ENCODE results near the gene ZSCAN21. TPM values are rescaled to one million over a fixed set of nuclear protein-coding genes. Genes with fewer than 3 reads are reported as not detected.

The ZSCAN21 gene
- total and polyA plus RNA-seq, 2 of the 4 experiments (the other 2 are of a cell fraction): 11.5 to 13.3 TPM

DNA sequence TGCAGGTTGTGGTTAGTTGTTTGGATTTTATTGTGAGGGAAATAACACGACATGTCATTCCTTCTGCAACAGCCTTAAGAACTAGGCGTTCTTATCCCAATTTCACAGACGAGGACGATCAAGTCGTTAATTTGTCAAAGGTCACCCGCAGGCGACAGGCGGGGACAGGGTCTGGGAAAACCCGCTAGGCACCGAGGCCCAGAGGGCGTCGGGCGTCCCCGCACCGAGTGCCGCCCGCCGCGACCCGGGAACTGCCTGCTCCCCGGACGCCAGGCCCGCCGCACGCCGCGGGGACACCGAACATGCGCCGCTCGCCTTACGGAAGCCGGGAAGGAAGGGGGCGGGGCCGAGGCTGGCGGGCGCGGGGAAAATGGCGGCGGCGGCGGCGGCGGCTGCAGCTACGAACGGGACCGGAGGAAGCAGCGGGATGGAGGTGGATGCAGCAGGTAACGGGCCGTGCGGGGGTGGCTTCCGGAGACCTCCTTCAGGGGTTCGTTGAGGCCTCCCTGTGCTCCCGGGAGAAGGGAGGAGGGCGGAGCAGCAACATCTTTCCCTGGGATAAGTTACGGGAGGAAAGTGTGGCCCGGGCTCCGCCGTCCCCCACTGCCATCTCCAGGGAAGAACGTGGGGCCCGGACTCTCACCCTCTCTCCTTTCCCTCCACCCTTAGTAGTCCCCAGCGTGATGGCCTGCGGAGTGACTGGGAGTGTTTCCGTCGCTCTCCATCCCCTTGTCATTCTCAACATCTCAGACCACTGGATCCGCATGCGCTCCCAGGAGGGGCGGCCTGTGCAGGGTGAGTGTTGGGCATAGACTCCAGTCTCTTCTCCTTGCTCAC, 39.3 kb downstream of the ZSCAN21 start, which contains the start of gene COPS6:
COPS6 (plus strand) TSS at position 349 of the 837 bp plus-strand sequence; CDS start at position 371, 22 bp downstream.
- peak; percentile 48 for ATAC-seq (ENCODE audit: low read depth)
- TF ChIP-seq, protein P1, sequence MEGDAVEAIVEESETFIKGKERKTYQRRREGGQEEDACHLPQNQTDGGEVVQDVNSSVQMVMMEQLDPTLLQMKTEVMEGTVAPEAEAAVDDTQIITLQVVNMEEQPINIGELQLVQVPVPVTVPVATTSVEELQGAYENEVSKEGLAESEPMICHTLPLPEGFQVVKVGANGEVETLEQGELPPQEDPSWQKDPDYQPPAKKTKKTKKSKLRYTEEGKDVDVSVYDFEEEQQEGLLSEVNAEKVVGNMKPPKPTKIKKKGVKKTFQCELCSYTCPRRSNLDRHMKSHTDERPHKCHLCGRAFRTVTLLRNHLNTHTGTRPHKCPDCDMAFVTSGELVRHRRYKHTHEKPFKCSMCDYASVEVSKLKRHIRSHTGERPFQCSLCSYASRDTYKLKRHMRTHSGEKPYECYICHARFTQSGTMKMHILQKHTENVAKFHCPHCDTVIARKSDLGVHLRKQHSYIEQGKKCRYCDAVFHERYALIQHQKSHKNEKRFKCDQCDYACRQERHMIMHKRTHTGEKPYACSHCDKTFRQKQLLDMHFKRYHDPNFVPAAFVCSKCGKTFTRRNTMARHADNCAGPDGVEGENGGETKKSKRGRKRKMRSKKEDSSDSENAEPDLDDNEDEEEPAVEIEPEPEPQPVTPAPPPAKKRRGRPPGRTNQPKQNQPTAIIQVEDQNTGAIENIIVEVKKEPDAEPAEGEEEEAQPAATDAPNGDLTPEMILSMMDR (conservative IDR thresholded peaks at IDR 0.05; ENCODE audit: low read depth, low read length): no peak
- TF ChIP-seq, protein P2, sequence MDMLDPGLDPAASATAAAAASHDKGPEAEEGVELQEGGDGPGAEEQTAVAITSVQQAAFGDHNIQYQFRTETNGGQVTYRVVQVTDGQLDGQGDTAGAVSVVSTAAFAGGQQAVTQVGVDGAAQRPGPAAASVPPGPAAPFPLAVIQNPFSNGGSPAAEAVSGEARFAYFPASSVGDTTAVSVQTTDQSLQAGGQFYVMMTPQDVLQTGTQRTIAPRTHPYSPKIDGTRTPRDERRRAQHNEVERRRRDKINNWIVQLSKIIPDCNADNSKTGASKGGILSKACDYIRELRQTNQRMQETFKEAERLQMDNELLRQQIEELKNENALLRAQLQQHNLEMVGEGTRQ (IDR thresholded peaks at IDR 0.05; ENCODE audit: low read depth, low read length): peak; percentile 31; the same call in 1 of the 2 replicates
- no peak for TF ChIP-seq MAFK (IDR thresholded peaks at IDR 0.05; ENCODE audit: low read depth, low read length)
- no peak for TF ChIP-seq BHLHE40 (IDR thresholded peaks at IDR 0.05; ENCODE audit: low read depth, low read length)
- TF ChIP-seq CEBPB (IDR thresholded peaks at IDR 0.05; ENCODE audit: low read depth, low read length): no peak
- no peak for TF ChIP-seq FOS (IDR thresholded peaks at IDR 0.05; ENCODE audit: low read depth, low read length)
- no peak for TF ChIP-seq NFE2L2 (IDR thresholded peaks at IDR 0.05; ENCODE audit: low read depth, low read length)
- TF ChIP-seq CHD1 (IDR thresholded peaks at IDR 0.05; ENCODE audit: low read depth, low read length): no peak
- TF ChIP-seq POLR2A (IDR thresholded peaks at IDR 0.05; ENCODE audit: low read depth, low read length): 0 out of 2 replicates have a peak, but pooled peaks have one; percentile 48
- no peak for TF ChIP-seq RAD21 (IDR thresholded peaks at IDR 0.05; ENCODE audit: low read length)
- no peak for TF ChIP-seq SMC3 (IDR thresholded peaks at IDR 0.05; ENCODE audit: low read depth, low read length)
- TF ChIP-seq RCOR1 (IDR thresholded peaks at IDR 0.05; ENCODE audit: insufficient replicate concordance, low read length): no peak
- TF ChIP-seq MAZ (IDR thresholded peaks at IDR 0.05; ENCODE audit: borderline replicate concordance, low read depth, low read length): peak; percentile 45; the same call in 1 of the 2 replicates
- TF ChIP-seq RFX5 (IDR thresholded peaks at IDR 0.05; ENCODE audit: low read depth, low read length): no peak

More for the DNA sequence above, 39.3 kb downstream of the ZSCAN21 start, which contains the start of gene COPS6:
- no TSS peak for BruUV-seq (replicated peaks)
- peak; percentile 64 for DNase-seq
- Histone ChIP-seq H2BK15ac (ENCODE audit: low read depth, low read length) (peak within 1 kb of the TSS; percentile 95), H3K4ac (ENCODE audit: low read depth, low read length) (peak within 1 kb of the TSS; percentile 99), H3K36me3 (ENCODE audit: control insufficient read depth, insufficient read depth, low read length) (peaks cover 35% of the 10 kb centered on the region), H2BK120ac (ENCODE audit: low read depth, low read length) (peak within 1 kb of the TSS; percentile 99), H2BK20ac (ENCODE audit: low read depth, low read length) (peak within 1 kb of the TSS; percentile 100), H3K9ac (ENCODE audit: low read depth, low read length) (peak within 1 kb of the TSS; percentile 100), H3K4me3 (ENCODE audit: insufficient read depth, low read depth, low read length) (peak within 1 kb of the TSS; percentile 97), H3K27ac (ENCODE audit: insufficient read depth, low read length) (peak within 1 kb of the TSS; percentile 100), H4K20me1 (ENCODE audit: insufficient read depth, low read length) (peaks cover 15% of the 10 kb centered on the region; the same call in 1 of the 2 replicates), H3K9me3 (ENCODE audit: control insufficient read depth, insufficient read depth, low read length) (no peaks in the 10 kb centered on the region), H4K5ac (ENCODE audit: low read depth, low read length) (peak within 1 kb of the TSS; percentile 100), H3K27me3 (ENCODE audit: control insufficient read depth, insufficient read depth, low read length) (no peaks in the 10 kb centered on the region), H3K4me2 (ENCODE audit: low read depth, low read length) (peak within 1 kb of the TSS; percentile 97), H3K14ac (replicated peaks; ENCODE audit: low read depth, low read length) (peak within 1 kb of the TSS; percentile 99), H2BK5ac (ENCODE audit: low read depth, low read length, poor library complexity, severe bottlenecking) (peak within 1 kb of the TSS; percentile 97), H3K79me1 (ENCODE audit: low read depth in 1 of 2, low read length in 2 of 2) (peaks cover 27 to 52% of the 10 kb centered on the region in 2 experiments), H4K8ac (ENCODE audit: low read depth in 2 of 2, low read length in 2 of 2) (peak within 1 kb of the TSS; percentile 97 to 100), H3K23ac (ENCODE audit: low read depth, low read length) (peak within 1 kb of the TSS; percentile 99), H3K4me1 (ENCODE audit: control insufficient read depth, insufficient read depth, low read length) (peaks cover 18% of the 10 kb centered on the region), H3K9me1 (ENCODE audit: insufficient read depth, low read length) (peaks cover 13% of the 10 kb centered on the region), H2AK5ac (ENCODE audit: low read depth, low read length) (peak within 1 kb of the TSS; percentile 98), H2AK9ac (replicated peaks; ENCODE audit: low read depth, low read length, poor library complexity) (peak within 1 kb of the TSS; percentile 98), H2AFZ (replicated peaks; ENCODE audit: low read length, poor library complexity) (peak within 1 kb of the TSS; percentile 92), H4K91ac (ENCODE audit: insufficient read depth, low read depth, low read length) (peak within 1 kb of the TSS; percentile 96), H3K18ac (ENCODE audit: low read depth, low read length) (peak within 1 kb of the TSS; percentile 98), H3K56ac (ENCODE audit: extremely low read depth, insufficient read depth, low read length) (peak within 1 kb of the TSS; percentile 96)
- CTCF ChIA-PET: no interaction called here
- 1% methylated on average over 28 of the region's 68 CpGs; no CpG with 5 or more reads in 1 of the 2 experiments for WGBS, 2 experiments (ENCODE audit: extremely low coverage in 2 of 2, insufficient read length in 1 of 2)
- dilution Hi-C loops (cut with HindIII; ENCODE audit: low sequenced_read_pairs, unreplicated experiment): no loop called here
- POLR2A ChIA-PET (ENCODE audit: unreplicated experiment): interaction anchor here (1.1 kb wide), 1 partner anchor 13 kb away, joined by 7 read pairs; no protein-coding TSS in a partner anchor
- intact Hi-C loops (cut with micrococcal nuclease): no loop called here
- in situ Hi-C loops (cut with MboI; ENCODE audit: low sequenced_read_pairs): no loop called here

All from IMR-90 (cell line).